ENCODE measurements around the gene TTBK1.

- TF ChIP-seq, protein P1, sequence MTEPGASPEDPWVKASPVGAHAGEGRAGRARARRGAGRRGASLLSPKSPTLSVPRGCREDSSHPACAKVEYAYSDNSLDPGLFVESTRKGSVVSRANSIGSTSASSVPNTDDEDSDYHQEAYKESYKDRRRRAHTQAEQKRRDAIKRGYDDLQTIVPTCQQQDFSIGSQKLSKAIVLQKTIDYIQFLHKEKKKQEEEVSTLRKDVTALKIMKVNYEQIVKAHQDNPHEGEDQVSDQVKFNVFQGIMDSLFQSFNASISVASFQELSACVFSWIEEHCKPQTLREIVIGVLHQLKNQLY (CRISPR knock-in tag; IDR thresholded peaks at IDR 0.05): no peak
- TF ChIP-seq, protein P2, sequence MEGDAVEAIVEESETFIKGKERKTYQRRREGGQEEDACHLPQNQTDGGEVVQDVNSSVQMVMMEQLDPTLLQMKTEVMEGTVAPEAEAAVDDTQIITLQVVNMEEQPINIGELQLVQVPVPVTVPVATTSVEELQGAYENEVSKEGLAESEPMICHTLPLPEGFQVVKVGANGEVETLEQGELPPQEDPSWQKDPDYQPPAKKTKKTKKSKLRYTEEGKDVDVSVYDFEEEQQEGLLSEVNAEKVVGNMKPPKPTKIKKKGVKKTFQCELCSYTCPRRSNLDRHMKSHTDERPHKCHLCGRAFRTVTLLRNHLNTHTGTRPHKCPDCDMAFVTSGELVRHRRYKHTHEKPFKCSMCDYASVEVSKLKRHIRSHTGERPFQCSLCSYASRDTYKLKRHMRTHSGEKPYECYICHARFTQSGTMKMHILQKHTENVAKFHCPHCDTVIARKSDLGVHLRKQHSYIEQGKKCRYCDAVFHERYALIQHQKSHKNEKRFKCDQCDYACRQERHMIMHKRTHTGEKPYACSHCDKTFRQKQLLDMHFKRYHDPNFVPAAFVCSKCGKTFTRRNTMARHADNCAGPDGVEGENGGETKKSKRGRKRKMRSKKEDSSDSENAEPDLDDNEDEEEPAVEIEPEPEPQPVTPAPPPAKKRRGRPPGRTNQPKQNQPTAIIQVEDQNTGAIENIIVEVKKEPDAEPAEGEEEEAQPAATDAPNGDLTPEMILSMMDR (IDR thresholded peaks at IDR 0.05): no peak
- TF ChIP-seq, protein P3, sequence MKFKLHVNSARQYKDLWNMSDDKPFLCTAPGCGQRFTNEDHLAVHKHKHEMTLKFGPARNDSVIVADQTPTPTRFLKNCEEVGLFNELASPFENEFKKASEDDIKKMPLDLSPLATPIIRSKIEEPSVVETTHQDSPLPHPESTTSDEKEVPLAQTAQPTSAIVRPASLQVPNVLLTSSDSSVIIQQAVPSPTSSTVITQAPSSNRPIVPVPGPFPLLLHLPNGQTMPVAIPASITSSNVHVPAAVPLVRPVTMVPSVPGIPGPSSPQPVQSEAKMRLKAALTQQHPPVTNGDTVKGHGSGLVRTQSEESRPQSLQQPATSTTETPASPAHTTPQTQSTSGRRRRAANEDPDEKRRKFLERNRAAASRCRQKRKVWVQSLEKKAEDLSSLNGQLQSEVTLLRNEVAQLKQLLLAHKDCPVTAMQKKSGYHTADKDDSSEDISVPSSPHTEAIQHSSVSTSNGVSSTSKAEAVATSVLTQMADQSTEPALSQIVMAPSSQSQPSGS (CRISPR knock-in tag; IDR thresholded peaks at IDR 0.05; ENCODE audit: borderline replicate concordance, low read depth): no peak
- TF ChIP-seq ZMAT4 (CRISPR knock-in tag; IDR thresholded peaks at IDR 0.05): no peak
- no peak for TF ChIP-seq PRDM15 (CRISPR knock-in tag; IDR thresholded peaks at IDR 0.05)
- no peak for TF ChIP-seq ZNF423 (CRISPR knock-in tag; IDR thresholded peaks at IDR 0.05)
- no peak for TF ChIP-seq CREM (CRISPR knock-in tag; IDR thresholded peaks at IDR 0.05)
- TF ChIP-seq JUN (CRISPR knock-in tag; IDR thresholded peaks at IDR 0.05): no peak
- TF ChIP-seq ATF6 (CRISPR knock-in tag; IDR thresholded peaks at IDR 0.05): no peak
- TF ChIP-seq, protein P4, sequence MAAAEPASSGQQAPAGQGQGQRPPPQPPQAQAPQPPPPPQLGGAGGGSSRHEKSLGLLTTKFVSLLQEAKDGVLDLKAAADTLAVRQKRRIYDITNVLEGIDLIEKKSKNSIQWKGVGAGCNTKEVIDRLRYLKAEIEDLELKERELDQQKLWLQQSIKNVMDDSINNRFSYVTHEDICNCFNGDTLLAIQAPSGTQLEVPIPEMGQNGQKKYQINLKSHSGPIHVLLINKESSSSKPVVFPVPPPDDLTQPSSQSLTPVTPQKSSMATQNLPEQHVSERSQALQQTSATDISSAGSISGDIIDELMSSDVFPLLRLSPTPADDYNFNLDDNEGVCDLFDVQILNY (CRISPR knock-in tag; IDR thresholded peaks at IDR 0.05): no peak
- no peak for TF ChIP-seq CBFB (CRISPR knock-in tag; IDR thresholded peaks at IDR 0.05; ENCODE audit: low read depth)
- TF ChIP-seq, protein P5, sequence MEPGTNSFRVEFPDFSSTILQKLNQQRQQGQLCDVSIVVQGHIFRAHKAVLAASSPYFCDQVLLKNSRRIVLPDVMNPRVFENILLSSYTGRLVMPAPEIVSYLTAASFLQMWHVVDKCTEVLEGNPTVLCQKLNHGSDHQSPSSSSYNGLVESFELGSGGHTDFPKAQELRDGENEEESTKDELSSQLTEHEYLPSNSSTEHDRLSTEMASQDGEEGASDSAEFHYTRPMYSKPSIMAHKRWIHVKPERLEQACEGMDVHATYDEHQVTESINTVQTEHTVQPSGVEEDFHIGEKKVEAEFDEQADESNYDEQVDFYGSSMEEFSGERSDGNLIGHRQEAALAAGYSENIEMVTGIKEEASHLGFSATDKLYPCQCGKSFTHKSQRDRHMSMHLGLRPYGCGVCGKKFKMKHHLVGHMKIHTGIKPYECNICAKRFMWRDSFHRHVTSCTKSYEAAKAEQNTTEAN (CRISPR knock-in tag; IDR thresholded peaks at IDR 0.05): no peak
- TF ChIP-seq IRF2 (CRISPR knock-in tag; IDR thresholded peaks at IDR 0.05; ENCODE audit: borderline replicate concordance, low read depth): no peak
Observed at GRCh38 chr6:43203029-43203717, 40.1 kb upstream of the TTBK1 start.

Measured in WTC11 (cell line).